Measurements from ENCODE around the gene UBE4B. TPM values are rescaled to one million over a fixed set of nuclear protein-coding genes. Genes with fewer than 3 reads are reported as not detected.
A peak's percentile ranks its signal among the peaks of the same experiment; 100 is the strongest.
"Not testable (repeated sequence)": the region's sequence is repeated elsewhere in the genome, so short reads cannot be mapped to it uniquely, and the experiment has no call there.

Gene UBE4B
- polyA plus RNA-seq, 2 of the 4 experiments (the other 2 are of a cell fraction), result 13.5 to 15.1 TPM

GRCh38 chr1:10106756-10107475, 74.2 kb downstream of the UBE4B start:
- ChIA-PET CTCF (interaction anchor here (0.6 to 0.9 kb wide), 2 partner anchors 68 to 104 kb away, joined by 3 to 5 read pairs; partner anchors contain the start of gene KIF1B), POLR2A (no interaction called here)
- Histone ChIP-seq H3K9me3 (no peaks in the 10 kb centered on the region), H3K4me2 (no peak overlapping the region), H3K4me3 (no peak overlapping the region), H3K4me1 (peaks cover 12% of the 10 kb centered on the region), H3K27ac (no peak overlapping the region)
- DNase-seq (ENCODE audit: low read depth in 1 of 2, low spot score in 1 of 2) (no peak), FAIRE-seq (no peak), ATAC-seq (no peak)
- TF ChIP-seq EHF (CRISPR knock-in tag; IDR thresholded peaks at IDR 0.05), result no peak
- no peak for TF ChIP-seq CBX2 (IDR thresholded peaks at IDR 0.05; ENCODE audit: borderline replicate concordance, low read depth)
- TF ChIP-seq JUN (IDR thresholded peaks at IDR 0.05), result no peak
- no peak for TF ChIP-seq HMGXB4 (CRISPR knock-in tag; IDR thresholded peaks at IDR 0.05; ENCODE audit: borderline replicate concordance)
- TF ChIP-seq RNF2 (IDR thresholded peaks at IDR 0.05; ENCODE audit: borderline replicate concordance, low read depth), result no peak
- no peak for TF ChIP-seq NR3C1 (IDR thresholded peaks at IDR 0.05)
- TF ChIP-seq MAZ (IDR thresholded peaks at IDR 0.05; ENCODE audit: borderline replicate concordance, low read depth, low read length), result no peak
- no peak for TF ChIP-seq E2F6 (IDR thresholded peaks at IDR 0.05; ENCODE audit: borderline replicate concordance, low read depth)
- TF ChIP-seq KDM1A (IDR thresholded peaks at IDR 0.05; ENCODE audit: low read depth), result no peak
- TF ChIP-seq FOSB (CRISPR knock-in tag; IDR thresholded peaks at IDR 0.05), result no peak
- TF ChIP-seq ZFP36 (IDR thresholded peaks at IDR 0.05; ENCODE audit: borderline replicate concordance, partially characterized antibody), result no peak
- TF ChIP-seq HES2 (IDR thresholded peaks at IDR 0.05), result no peak
- no peak for TF ChIP-seq CBX8 (IDR thresholded peaks at IDR 0.05)
- WGBS (ENCODE audit: missing lambda C conversion rate), result 88% methylated on average over 7 of the region's 7 CpGs

- H3K27ac ChIP-seq; H3K4me3 ChIP-seq; H3K9me3 ChIP-seq; FAIRE-seq; DNase-seq (ENCODE audit: low read depth in 1 of 2, low spot score in 1 of 2); ATAC-seq; POLR2A ChIA-PET; H3K4me2 ChIP-seq; H3K4me1 ChIP-seq: not testable (repeated sequence)
- CTCF ChIA-PET, result interaction anchor here (0.6 to 0.9 kb wide), 2 partner anchors 68 to 103 kb away, joined by 3 to 5 read pairs; partner anchors contain the start of gene KIF1B
- WGBS (ENCODE audit: missing lambda C conversion rate), result 96% methylated on average over 8 of the region's 8 CpGs
These were observed 74.7 kb downstream of the UBE4B start for GRCh38 chr1:10107476-10107847.

GRCh38 chr1:10108134-10108663, 75.4 kb downstream of the UBE4B start:
- no peaks in the 10 kb centered on the region for H3K9me3 ChIP-seq
- ChIA-PET POLR2A (no interaction called here), CTCF (no interaction called here)
- FAIRE-seq (no peak), ATAC-seq (peak in 1 of 2 experiments; percentile 67; a peak in 3 of 6 replicates), DNase-seq (ENCODE audit: low read depth in 1 of 2, low spot score in 1 of 2) (peak in 1 of 2 experiments; percentile 16)
- no peak for TF ChIP-seq KDM1A (IDR thresholded peaks at IDR 0.05; ENCODE audit: low read depth)
- TF ChIP-seq MAFK (IDR thresholded peaks at IDR 0.05; ENCODE audit: partially characterized antibody), result no peak
- no peak for TF ChIP-seq NFE2L2 (conservative IDR thresholded peaks at IDR 0.05; ENCODE audit: low read length)
- TF ChIP-seq RARB (CRISPR knock-in tag; IDR thresholded peaks at IDR 0.05), result no peak
- TF ChIP-seq JUNB (IDR thresholded peaks at IDR 0.05), result no peak
- no peak for TF ChIP-seq MYC (IDR thresholded peaks at IDR 0.05; ENCODE audit: borderline replicate concordance, low read length)
- no peak for TF ChIP-seq HOXA7 (CRISPR knock-in tag; IDR thresholded peaks at IDR 0.05)
- no peak for TF ChIP-seq FOXS1 (CRISPR knock-in tag; IDR thresholded peaks at IDR 0.05)
- TF ChIP-seq TFCP2L1 (CRISPR knock-in tag; IDR thresholded peaks at IDR 0.05), result no peak
- TF ChIP-seq HES2 (IDR thresholded peaks at IDR 0.05), result no peak
- no peak for TF ChIP-seq TP53 (CRISPR knock-in tag; IDR thresholded peaks at IDR 0.05)
- no peak for TF ChIP-seq JUN (IDR thresholded peaks at IDR 0.05)
- no peak for TF ChIP-seq ZSCAN20 (CRISPR knock-in tag; IDR thresholded peaks at IDR 0.05)
- TF ChIP-seq RCOR1 (IDR thresholded peaks at IDR 0.05; ENCODE audit: low read depth, low read length), result no peak
- no peak for TF ChIP-seq RNF2 (IDR thresholded peaks at IDR 0.05; ENCODE audit: borderline replicate concordance, low read depth)
- TF ChIP-seq GATA3 (IDR thresholded peaks at IDR 0.05; ENCODE audit: borderline replicate concordance), result no peak
- 60% methylated on average over 8 of the region's 8 CpGs for WGBS (ENCODE audit: missing lambda C conversion rate)
- 0 out of 6 replicates have a peak overlapping the region, but pooled peaks of 1 of the 2 experiments have one; percentile 47 for H3K27ac ChIP-seq
- H3K4me1 ChIP-seq, result peaks cover 10% of the 10 kb centered on the region
- no peak overlapping the region for H3K4me3 ChIP-seq
- peak overlapping the region; percentile 45; the same call in 2 of the 3 replicates for H3K4me2 ChIP-seq
